ENCODE data around the gene KRTAP5-4. TPM values are rescaled to one million over a fixed set of nuclear protein-coding genes. Genes with fewer than 3 reads are reported as not detected.
"Not testable (repeated sequence)": the region's sequence is repeated elsewhere in the genome, so short reads cannot be mapped to it uniquely, and the experiment has no call there.

KRTAP5-4 gene
- total and polyA plus RNA-seq, 11 donors: not detected

DNA sequence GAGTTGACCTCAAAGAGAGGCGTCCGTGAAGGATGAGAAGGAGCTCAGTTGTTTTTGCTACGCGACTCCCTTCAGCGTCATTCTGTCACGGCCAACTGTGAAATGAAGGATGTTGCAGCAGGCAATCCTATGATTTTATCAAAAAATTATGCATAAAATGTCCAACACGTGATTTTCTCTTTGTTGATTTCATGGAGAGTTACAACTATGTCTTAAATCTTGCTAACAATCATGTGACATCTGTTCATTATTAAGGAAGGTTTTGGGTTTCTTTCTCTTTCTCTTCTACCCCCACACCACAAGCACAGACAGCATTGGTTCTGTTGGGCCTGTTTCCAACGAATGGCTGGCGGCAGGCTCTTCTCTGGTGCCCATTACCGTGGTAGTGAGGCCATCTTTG is 3.7 kb downstream of the KRTAP5-4 start:
- Histone ChIP-seq H3K4me3 (no peak overlapping the region), H3K36me3 (no peaks in the 10 kb centered on the region), H3K27me3 (peaks cover 0 to 16% (median 0%) of the 10 kb centered on the region in 9 donors), H3K27ac (no peak overlapping the region), H3K4me1 (no peaks in the 10 kb centered on the region), H3K9me3 (no peaks in the 10 kb centered on the region)
- no peak for ATAC-seq
- no peak for DNase-seq
- WGBS, 4 donors: 80 to 88% (median 86%) methylated on average over 10 of the region's 10 CpGs
- TF ChIP-seq, protein P1, sequence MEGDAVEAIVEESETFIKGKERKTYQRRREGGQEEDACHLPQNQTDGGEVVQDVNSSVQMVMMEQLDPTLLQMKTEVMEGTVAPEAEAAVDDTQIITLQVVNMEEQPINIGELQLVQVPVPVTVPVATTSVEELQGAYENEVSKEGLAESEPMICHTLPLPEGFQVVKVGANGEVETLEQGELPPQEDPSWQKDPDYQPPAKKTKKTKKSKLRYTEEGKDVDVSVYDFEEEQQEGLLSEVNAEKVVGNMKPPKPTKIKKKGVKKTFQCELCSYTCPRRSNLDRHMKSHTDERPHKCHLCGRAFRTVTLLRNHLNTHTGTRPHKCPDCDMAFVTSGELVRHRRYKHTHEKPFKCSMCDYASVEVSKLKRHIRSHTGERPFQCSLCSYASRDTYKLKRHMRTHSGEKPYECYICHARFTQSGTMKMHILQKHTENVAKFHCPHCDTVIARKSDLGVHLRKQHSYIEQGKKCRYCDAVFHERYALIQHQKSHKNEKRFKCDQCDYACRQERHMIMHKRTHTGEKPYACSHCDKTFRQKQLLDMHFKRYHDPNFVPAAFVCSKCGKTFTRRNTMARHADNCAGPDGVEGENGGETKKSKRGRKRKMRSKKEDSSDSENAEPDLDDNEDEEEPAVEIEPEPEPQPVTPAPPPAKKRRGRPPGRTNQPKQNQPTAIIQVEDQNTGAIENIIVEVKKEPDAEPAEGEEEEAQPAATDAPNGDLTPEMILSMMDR (IDR thresholded peaks at IDR 0.05): no peak
- no peak for TF ChIP-seq POLR2A (IDR thresholded peaks at IDR 0.05)
- intact Hi-C loops (cut with DNase I): no loop called here

GRCh38 chr11:1608363-1608762 is 13.6 kb downstream of the KRTAP5-4 start, which contains the start of gene KRTAP5-3:
Gene KRTAP5-3 (minus strand): TSS chr11:1608463. CDS start chr11:1608385, 78 bp downstream.
- no peaks in the 10 kb centered on the region for H3K36me3 ChIP-seq
- TF ChIP-seq POLR2A (IDR thresholded peaks at IDR 0.05): no peak
- TF ChIP-seq, protein P1 (IDR thresholded peaks at IDR 0.05): no peak
- H3K4me1 ChIP-seq: peaks cover 0 to 10% (median 0%) of the 10 kb centered on the region in 12 donors
- H3K27me3 ChIP-seq: peaks cover 0 to 27% (median 5%) of the 10 kb centered on the region in 9 donors
- DNase-seq: no peak
- H3K27ac ChIP-seq: no peak within 1 kb of the TSS
- H3K4me3 ChIP-seq: no peak within 1 kb of the TSS
- intact Hi-C loops (cut with DNase I): no loop called here
- H3K9me3 ChIP-seq: no peaks in the 10 kb centered on the region
- no peak for ATAC-seq
- whole genome bisulfite sequencing, 4 donors: 46 to 66% (median 62%) methylated on average over 4 of the region's 4 CpGs

GRCh38 chr11:1607901-1608300 is 14.0 kb downstream of the KRTAP5-4 start:
- H3K36me3 ChIP-seq; DNase-seq; H3K4me1 ChIP-seq; ATAC-seq; H3K27ac ChIP-seq; H3K4me3 ChIP-seq; H3K9me3 ChIP-seq; intact Hi-C loops (cut with DNase I): not testable (repeated sequence)
- peaks cover 0 to 27% (median 5%) of the 10 kb centered on the region in 9 donors for H3K27me3 ChIP-seq
- WGBS, 4 donors: 62 to 67% (median 64%) methylated on average over 1 to 5 of the region's 5 CpGs

DNA sequence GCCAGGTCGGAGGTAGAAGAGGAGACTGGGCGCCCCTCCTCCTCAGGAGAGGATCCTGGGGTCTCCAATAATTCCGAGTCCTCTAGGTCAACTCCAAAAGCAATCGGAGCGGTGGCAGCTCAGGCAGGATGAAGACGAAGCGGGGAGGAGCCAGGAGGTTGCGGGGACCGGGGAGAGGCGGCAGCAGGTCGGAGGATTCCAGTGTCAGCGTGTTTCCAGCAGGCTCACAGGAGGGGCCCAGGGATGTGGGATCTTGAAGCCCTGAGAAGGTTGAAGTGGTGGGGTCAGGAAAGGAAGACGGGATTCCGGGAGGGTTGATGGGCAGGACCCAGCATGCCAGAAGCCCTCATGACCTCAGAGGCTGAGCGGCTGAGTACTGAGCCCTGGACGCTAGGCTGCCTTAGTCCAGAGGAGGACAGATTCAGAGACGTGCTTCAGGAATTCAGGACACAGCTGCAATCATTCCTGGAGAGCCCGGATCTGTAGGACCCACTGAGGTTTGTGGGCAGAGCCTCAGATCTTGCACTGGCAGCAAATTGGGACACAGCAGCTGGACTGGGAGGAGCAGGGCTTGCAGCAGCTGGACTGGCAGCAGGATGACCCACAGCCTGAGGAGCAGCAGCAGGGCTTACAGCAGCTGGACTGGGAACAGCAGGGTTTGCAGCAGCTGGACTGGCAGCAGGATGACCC is 14.6 kb downstream of the KRTAP5-4 start:
- 39 to 59% (median 48%) methylated on average over 18 of the region's 18 CpGs for WGBS, 4 donors

DNA sequence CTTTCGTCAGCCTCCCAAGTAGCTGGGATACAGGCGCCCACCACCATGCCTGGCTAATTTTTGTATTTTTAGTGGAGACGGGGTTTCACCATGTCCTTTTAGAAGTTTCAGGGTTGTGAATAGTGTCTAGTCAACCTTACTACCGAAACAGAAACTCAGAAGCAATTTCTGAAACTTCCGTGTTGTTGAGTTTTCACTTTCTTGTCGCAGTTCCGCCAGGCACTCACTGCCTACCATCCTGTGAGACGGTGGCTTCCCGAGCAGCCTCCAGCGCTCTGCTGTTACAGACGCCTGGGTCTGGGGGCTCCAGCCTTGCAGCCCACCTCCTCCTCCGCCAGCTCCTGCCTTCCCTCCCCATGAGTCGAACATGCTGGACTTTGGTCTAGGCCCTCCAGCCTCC is 16.0 kb downstream of the KRTAP5-4 start:
- H3K9me3 ChIP-seq; H3K36me3 ChIP-seq; DNase-seq; H3K27ac ChIP-seq; intact Hi-C loops (cut with DNase I); ATAC-seq; H3K4me1 ChIP-seq; H3K4me3 ChIP-seq: not testable (repeated sequence)
- peaks cover 0 to 27% (median 5%) of the 10 kb centered on the region in 9 donors for H3K27me3 ChIP-seq
- WGBS, 4 donors: 85 to 92% (median 90%) methylated on average over 13 of the region's 13 CpGs

More for the DNA sequence above, 14.6 kb downstream of the KRTAP5-4 start:
- intact Hi-C loops (cut with DNase I); H3K36me3 ChIP-seq; DNase-seq; H3K4me3 ChIP-seq; H3K9me3 ChIP-seq; H3K27ac ChIP-seq; H3K4me1 ChIP-seq; ATAC-seq: not testable (repeated sequence)
- H3K27me3 ChIP-seq: peaks cover 0 to 27% (median 5%) of the 10 kb centered on the region in 9 donors
